Measurements from ENCODE around the gene WDR86.
A peak's percentile ranks its signal among the peaks of the same experiment; 100 is the strongest.

WDR86 gene

DNA sequence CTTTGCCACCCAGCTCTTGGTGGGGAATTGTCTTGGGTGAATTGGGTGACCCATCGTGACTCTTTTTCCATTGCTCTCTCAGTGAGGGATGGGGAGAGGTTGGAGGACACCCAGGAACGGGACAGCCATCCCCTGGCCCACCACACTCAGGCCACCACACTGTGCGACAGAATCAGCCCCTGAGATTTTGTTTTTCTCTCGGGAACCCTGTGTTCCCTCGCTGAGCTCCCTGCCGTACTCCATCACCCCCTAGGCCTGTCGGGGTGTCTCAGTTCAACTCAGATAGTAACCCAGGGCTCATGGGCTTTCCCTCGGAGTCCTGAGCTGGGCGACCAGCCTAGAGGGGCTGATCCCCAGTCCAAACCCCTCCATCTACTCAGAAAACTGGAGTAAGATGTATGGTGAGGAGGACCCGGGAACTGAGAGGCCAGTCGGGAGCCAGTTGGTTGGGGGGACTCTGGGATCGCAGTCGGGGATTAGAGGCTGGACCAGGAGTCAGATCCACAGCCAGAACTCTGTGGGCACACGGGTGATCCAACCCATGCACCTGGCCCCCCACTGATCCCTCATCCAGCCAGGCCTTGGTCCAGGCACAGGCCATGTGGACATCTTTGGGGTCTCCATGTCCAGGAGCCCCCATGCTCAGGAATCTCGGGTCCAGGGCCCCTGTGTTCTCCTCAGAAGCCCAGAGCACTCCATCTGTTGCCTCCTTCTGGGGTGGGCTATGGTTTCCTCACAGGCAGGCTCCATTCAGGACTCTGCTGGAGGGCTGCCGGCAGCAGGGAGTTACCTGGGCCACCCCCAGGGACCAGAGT, 20.8 kb upstream of the WDR86 start:
- Mint-ChIP-seq H3K27me3 (ENCODE audit: low read depth) (peaks cover 4% of the 10 kb centered on the region), H3K9me3 (no peaks in the 10 kb centered on the region), H3K36me3 (ENCODE audit: low read depth) (no peaks in the 10 kb centered on the region), H3K4me3 (no peak overlapping the region), H3K27ac (no peak overlapping the region), H3K4me1 (peaks cover 47% of the 10 kb centered on the region)
- TF ChIP-seq, protein P1, sequence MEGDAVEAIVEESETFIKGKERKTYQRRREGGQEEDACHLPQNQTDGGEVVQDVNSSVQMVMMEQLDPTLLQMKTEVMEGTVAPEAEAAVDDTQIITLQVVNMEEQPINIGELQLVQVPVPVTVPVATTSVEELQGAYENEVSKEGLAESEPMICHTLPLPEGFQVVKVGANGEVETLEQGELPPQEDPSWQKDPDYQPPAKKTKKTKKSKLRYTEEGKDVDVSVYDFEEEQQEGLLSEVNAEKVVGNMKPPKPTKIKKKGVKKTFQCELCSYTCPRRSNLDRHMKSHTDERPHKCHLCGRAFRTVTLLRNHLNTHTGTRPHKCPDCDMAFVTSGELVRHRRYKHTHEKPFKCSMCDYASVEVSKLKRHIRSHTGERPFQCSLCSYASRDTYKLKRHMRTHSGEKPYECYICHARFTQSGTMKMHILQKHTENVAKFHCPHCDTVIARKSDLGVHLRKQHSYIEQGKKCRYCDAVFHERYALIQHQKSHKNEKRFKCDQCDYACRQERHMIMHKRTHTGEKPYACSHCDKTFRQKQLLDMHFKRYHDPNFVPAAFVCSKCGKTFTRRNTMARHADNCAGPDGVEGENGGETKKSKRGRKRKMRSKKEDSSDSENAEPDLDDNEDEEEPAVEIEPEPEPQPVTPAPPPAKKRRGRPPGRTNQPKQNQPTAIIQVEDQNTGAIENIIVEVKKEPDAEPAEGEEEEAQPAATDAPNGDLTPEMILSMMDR (IDR thresholded peaks at IDR 0.05; ENCODE audit: unreplicated experiment in 3 of 3): no peak

DNA sequence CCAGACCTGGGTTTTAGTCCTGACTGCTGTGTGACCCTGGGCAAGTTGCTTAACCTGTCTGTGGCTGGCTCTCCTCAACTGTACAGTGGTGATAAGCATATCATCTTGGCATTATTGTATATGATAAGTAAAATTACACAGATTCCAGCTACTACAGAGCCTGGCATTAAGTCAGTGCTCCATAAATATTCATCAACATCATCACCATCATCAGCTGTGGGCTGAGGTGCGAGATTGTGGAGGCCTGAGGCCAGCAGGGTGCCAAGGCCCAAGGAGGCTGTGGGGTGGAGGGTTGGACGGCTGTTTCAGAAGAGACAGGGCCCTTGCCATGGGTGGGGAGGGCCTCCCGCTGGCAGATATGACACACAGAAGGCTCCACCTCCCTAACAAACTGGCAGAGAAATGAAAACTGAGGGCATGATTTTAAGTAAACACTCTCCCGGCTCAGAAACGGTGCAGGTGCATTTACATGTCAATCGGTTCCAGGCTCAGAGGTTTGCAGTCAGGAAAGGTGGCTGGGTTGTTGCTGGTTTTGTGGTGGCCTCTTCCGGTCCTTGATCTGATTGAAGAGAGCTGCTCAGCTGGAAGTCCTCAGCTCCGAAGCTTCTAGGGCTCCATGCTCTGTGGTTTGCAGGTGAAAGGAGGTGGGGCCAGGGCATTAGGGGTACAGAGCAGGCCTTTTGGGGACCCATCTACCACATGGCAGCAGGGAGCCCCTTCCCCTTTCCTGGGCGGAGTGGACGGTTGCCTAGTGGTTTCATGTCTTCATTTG, 19.9 kb upstream of the WDR86 start:
- Mint-ChIP-seq H3K9me3 (no peaks in the 10 kb centered on the region), H3K36me3 (ENCODE audit: low read depth) (no peaks in the 10 kb centered on the region), H3K4me3 (peak overlapping the region in 1 of 3 experiments; percentile 21), H3K27ac (peak overlapping the region; percentile 96 to 97 (median 97)), H3K27me3 (ENCODE audit: low read depth) (peaks cover 4% of the 10 kb centered on the region), H3K4me1 (peaks cover 41% of the 10 kb centered on the region)
- TF ChIP-seq, protein P1 (IDR thresholded peaks at IDR 0.05; ENCODE audit: unreplicated experiment in 3 of 3): no peak

DNA sequence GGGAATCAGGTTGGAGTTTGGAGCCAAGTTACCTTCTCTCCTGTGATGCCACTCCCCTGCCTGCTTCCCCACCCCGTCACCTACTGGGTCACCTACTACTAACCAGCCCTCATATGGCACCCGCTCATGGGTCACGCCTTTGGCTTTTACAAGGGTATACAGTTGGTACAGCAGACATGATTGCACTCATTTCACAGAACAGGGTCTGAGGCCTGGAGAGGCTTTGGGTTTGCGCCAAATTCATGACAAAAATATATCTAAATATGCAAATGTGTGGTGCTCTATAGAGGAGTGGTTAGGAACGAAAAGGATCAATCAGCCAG, 19.4 kb upstream of the WDR86 start:
- Mint-ChIP-seq H3K9me3 (no peaks in the 10 kb centered on the region), H3K27ac (peak overlapping the region; percentile 96 to 97 (median 97)), H3K4me1 (peaks cover 38% of the 10 kb centered on the region), H3K4me3 (peak overlapping the region in 1 of 3 experiments; percentile 62), H3K27me3 (ENCODE audit: low read depth) (peaks cover 8% of the 10 kb centered on the region), H3K36me3 (ENCODE audit: low read depth) (no peaks in the 10 kb centered on the region)
- TF ChIP-seq, protein P1 (IDR thresholded peaks at IDR 0.05; ENCODE audit: unreplicated experiment in 3 of 3): no peak

DNA sequence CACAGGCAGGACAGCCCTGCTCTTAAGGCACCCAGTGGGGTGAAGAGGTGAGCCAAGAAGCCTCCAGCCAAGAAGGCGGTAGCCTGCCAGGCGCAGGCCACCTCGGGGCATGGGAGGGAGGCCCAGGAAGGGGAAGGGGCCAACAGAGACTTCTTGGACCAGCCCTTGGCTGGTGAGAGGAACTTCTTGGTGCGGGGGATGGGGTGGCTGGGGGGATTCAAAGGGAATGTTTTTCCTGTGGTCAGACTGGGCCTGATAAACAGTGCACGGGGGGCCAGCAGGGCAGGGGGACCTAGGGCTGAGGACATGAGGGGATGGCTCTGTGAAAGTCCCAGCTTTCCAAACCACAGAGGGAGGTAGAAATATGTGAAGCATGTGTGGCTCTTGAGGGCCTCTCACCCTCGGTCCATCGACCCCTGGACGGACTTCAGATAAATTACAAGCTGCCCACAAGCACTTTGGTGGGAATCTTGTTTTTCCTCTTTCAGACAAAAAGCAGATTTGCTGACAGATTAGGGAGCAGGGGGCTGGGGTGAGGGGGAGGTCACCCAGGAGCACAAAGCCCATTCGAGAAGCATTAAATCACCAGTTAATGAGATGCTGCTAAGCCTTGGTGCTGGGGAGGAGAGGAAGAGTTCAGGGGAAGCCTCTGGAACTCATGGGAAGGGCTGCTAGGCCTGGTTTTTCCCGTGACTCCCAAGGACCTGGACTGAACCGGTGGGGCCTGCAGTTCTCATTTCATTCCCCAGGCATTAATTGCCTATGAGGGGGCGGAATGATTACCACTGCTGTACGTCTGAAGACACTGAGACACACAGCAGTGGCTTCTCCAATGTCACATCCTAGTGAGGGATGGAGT, 18.8 kb upstream of the WDR86 start:
- peaks cover 38% of the 10 kb centered on the region for H3K4me1 Mint-ChIP-seq
- H3K9me3 Mint-ChIP-seq: no peaks in the 10 kb centered on the region
- H3K4me3 Mint-ChIP-seq: peak overlapping the region; percentile 53 to 62 (median 62)
- no peaks in the 10 kb centered on the region for H3K36me3 Mint-ChIP-seq (ENCODE audit: low read depth)
- H3K27me3 Mint-ChIP-seq (ENCODE audit: low read depth): peaks cover 8% of the 10 kb centered on the region
- peak overlapping the region; percentile 96 to 97 (median 97) for H3K27ac Mint-ChIP-seq
- TF ChIP-seq, protein P1 (IDR thresholded peaks at IDR 0.05; ENCODE audit: unreplicated experiment in 3 of 3): no peak

DNA sequence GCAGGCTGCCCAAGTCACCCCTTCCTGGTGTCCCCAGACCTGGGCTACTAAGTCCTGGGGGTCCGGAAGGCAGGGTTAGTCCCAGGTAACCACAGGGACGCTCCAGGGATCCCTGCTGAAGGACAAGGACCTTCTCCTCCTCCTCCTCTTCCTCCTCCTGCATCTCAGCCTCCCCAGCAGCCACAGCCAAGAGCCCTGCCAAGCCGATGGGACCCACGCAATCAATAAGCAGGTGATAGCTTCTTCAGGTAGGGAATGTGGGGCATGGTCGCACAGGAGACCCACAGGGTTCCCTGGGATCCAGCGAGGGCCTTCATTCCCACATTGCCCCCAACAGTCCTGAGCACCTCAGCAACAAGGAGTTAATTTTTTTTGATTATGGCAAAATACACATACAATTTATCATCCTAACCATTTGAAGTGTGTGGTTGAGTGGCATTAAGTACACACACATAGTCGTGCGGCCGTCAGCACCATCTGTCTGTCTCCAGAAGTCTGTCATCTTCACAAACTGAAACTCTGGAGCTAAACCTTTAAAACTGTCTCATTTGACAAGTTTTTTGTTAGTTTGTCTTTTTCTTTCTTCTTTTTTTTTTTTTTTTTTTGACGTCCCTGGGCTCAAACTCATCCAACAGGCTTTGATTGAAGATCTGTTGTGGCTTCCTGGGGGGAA, 18.0 kb upstream of the WDR86 start:
- TF ChIP-seq, protein P1 (IDR thresholded peaks at IDR 0.05; ENCODE audit: unreplicated experiment in 3 of 3): no peak
- peaks cover 4% of the 10 kb centered on the region for H3K27me3 Mint-ChIP-seq (ENCODE audit: low read depth)
- peaks cover 3% of the 10 kb centered on the region for H3K9me3 Mint-ChIP-seq
- H3K4me3 Mint-ChIP-seq: peak overlapping the region; percentile 53 to 62 (median 55)
- H3K4me1 Mint-ChIP-seq: peaks cover 38% of the 10 kb centered on the region
- H3K36me3 Mint-ChIP-seq (ENCODE audit: low read depth): no peaks in the 10 kb centered on the region
- peak overlapping the region; percentile 96 to 97 (median 97) for H3K27ac Mint-ChIP-seq

All from nephron (organoid).